HG03175 (cell line): ENCODE measurements around the gene PROCA1.

Source experiments
- ATAC-seq: cut with Tn5 transposase; IDR thresholded peaks from one replicate; pipeline ENCODE4 v1.9.1; 2021; ENCODE audit warnings: mild to moderate bottlenecking, moderate library complexity; ENCODE audit not compliant: unreplicated experiment

PROCA1 gene

DNA sequence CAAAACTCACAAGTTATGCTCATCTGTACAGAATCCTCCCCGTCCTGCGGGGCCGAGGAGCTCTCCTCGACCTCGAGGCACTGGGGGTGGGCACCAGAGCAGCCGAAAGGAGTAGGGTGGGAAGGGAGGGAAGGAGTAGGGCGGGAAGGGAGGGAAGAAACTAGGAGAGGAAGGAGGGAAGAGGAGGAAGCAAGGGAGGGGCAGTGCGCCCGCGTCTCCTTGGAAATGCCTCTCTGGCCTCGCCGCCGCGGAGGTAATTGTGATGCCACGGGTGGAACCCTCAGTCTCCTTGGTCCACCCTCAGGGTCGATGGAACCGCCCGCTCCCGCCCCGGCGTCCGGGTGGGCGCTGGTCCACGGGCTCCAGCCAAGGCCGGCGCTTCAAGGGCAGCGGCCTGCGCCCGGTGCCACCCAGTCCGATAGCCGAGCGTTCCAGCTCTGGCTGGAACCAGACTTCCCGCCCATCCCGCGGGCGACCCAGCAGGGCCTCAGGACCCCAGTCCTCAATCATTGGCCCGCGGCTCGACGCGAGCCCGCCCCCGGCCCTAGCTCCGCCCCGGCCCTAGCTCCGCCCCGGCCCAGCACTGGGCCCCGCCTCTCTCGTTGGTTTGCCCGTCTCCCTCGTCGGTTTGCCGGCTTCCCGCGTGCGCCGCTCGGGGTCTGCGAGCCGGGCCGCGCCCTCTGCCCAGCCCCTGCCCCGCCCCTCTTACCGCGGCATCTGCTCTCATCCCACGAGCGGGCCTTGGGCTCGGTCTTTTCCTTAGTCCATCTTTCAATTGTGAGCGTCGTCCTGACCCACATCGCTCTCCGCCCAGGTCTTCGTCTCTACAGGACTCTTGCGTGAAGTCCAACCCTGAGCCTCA is 596 bp downstream of the PROCA1 start:
- peak; percentile 70 for ATAC-seq

DNA sequence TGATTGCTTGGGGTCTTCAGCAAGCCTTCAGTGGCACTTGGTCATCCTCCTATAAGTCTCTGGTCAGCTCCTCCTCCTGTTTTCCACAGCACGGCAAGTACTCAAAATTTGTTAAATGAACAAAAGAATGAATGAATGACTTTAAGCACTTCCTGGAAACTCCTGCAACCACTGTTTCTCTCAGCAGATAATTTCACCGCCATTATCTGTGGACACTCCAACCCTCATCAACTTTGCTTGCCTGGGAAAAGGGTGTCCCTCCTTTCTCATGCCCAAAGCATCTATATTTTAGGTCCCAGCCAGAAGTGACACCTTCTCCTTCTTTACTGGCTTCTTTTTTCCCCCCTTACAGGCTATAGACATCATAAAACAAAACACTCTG is 4.4 kb downstream of the PROCA1 start:
- ATAC-seq: no peak

DNA sequence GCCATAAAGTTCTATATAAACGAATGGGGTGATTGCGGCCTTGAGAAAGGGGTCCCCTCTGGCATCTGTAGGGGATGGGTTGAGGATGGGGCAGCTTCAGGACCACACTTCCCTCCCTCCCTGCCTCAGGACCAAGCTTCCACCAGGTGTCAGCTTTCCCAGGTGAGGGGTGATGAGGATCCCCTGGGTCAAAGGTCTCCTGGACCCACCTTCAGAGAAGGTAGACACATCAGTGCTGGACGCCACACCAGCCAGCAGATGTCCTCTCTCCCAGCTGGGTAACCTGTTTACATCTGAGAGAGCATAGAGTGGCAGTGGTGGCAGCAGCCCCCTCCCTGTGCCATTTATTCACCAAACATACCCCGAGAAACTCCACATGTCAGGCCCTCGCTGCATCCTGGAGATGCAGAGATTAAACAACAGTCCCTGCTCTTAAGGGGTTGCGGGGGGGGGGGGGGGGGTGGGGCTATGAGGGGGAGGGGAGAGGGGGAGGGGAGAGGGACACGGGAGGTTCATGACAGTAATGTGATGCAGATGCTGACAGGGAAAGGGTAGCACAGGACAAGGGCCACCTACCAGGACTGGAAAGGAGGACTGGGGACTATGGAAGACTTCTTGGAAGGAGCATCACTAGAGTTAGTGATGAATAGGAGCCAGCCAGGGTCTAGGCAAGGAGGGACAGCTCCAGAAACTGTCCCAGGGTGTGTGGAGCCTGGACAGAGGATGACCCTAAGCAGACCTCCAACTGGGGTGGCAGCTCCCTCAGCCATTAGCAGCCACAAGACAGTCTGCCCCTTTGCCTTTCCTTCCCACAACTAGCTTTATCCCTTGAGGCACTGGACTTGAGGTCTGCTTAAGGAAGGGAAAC is 5.0 kb downstream of the PROCA1 start:
- no peak for ATAC-seq

DNA sequence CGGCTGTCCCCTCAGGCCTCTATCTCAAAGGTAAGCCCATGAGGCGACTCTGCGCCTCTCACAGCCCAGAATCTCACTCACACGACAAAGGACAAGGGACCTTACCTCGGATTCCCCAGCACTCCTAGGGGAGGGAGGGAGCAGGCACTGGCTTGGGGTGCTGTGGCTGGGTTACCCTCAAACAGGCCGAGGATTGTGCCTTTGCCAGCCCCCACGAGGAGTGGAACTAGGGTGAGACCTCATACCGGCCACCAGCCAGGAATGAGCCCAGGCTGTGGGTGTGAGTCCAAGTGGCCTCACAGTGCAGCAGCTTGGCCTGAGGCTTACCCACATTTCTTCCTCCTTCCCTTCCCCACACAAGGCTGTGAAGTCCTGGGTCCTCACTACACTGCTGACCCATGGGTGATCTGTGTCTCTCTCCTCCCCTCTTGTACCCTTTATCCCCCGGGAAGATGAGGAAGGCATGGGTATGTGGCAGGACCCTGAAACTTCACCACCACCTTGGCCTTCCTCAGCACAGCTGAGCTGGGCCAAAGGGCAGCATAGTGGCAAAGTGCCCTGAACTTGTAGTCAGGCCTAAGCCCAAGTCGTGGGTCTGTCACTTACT is 5.9 kb downstream of the PROCA1 start:
- no peak for ATAC-seq

DNA sequence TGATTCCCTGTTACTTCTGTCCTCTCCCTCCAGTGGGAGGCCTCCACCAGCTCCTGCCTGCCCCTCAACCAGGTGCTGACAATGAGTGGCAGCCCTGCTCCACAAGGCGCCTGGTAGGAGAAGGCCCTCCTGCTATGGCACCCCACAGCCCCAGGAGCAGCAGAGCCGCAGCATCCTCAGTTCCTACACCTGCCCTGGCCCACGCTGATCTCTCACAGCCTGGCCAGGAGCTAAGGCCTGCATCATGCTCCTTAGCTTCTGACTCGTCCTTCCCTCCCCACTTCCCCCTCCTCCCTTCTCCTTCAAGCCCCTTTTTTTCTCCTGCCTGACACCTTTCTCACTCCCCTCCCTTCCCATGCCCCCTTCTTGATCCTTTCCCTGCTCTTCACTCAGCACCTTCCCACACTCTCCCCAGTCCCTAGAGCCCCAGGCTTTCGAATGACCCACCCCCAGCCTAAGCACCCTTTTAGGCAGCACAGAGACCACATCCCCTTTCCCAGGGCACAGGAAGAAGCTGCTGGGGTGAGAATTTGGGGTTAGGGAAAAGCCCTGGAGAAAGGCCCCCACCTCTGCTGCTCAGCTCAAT is 6.5 kb downstream of the PROCA1 start:
- ATAC-seq: no peak

DNA sequence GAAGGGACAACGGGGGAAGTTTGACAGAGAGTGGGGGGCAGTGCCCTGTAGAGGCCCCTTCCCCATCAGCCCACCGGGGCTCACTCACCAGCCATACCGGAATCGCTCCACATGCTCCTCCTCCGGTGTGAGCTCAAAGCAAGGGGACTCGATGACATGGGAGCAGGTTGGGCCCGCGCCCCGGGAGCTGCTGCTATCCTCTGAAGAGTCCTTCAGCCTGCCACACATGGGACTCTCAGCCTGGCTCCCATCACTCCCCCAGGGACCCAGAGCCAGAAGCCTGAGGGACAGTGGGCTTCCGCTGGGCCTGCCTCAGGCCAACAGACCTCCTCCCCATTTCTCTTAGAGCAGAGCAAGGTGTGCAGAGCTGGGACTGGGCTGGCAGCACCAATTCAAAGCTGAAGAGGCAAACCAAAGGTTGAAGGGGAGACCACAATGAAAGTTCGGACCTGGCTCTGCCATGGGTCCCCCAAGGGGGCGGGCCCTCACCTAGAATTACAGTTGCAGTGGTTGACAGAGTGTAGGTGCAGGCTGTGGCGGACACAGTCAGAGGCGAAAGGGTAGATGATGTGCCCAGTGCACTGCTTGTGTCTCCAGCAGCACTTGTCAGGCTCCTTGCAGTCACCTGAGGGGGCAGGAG is 7.3 kb downstream of the PROCA1 start:
- ATAC-seq: no peak

DNA sequence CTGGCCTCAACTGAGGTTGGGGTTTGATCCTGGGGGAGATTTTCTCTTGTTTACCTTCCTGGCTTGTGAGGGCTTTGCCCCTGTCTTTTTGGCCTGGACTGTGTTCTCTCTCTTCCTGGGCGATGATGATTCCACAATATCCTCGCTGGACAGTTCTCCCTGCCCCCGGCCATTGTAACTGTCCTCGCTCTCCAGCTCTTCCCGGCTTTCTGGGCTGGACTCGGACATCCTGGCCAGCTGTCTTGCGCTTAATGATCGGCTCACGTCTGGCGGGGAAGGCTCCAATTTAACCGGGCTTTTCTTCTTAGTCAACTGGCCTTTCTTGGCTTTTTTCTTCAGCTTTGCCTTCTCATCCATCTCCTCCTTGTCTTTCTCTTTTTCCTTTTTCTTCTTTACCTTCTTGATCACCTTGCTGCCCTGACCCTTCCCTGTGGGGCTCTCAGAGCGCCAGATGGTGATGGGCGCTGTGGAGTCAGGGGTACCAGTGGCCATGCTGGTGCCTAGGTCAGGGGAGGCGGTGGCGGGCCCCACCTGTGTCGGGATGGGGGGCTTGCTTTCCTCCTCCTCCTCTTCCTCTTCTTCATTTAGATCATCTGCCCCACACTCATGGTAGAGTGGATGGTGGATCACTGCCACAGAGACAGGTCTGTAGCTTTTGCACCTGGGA is 8.0 kb downstream of the PROCA1 start:
- no peak for ATAC-seq

DNA sequence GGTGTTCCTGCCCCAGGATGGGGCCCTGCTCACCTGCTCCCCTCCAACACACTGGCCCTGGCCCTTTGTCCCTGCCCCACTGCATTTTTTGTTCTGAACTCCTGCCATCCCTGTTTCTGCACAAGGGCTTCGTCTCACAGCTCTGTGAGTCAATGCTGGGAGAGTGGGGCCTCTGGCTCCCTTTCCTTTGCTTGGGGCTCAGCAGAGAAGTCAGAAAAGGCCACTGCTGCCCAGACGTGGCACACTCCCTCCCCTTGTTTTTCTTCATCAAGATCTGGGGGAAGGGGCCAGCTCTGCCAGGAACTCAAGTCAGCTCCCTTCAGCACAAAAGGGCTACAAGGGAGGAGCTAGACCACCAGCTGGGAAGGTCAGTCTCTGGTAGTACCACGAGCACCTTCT is 8.9 kb downstream of the PROCA1 start:
- ATAC-seq: no peak

DNA sequence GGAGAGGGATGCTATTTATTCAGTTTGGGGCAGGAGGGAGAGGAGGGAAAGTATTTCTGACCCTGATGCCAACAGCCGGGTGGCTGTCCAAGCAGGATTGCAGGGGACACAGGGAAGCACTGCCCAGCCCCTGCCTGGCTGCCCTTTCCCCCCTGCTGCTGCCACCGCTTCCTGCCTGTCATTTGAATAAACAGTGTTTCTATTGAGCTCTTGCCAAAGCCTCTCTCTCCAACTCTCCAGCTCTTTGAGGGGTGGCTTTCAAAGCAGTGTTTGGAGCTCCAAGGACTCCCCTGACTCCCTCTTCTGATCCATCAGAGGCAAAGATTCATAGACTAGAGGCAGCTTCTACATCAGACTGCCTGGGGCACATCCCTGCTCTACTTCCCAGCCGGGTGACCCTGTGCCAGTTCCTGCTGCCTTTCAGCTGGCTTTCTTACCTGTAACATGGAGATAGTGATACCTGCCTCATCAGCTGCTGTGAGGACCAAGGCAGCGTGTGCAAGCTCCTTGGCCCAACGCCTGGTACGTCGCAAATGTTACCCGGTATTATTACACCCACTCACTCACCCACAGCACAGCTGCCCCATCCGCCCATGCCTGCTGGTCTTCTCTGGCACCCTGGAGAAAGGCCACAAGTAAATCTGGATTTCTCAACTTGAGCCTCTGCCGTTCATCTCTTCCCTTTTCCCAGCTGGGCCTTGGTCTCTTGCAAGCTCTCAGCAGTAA is 9.5 kb downstream of the PROCA1 start:
- ATAC-seq: no peak

DNA sequence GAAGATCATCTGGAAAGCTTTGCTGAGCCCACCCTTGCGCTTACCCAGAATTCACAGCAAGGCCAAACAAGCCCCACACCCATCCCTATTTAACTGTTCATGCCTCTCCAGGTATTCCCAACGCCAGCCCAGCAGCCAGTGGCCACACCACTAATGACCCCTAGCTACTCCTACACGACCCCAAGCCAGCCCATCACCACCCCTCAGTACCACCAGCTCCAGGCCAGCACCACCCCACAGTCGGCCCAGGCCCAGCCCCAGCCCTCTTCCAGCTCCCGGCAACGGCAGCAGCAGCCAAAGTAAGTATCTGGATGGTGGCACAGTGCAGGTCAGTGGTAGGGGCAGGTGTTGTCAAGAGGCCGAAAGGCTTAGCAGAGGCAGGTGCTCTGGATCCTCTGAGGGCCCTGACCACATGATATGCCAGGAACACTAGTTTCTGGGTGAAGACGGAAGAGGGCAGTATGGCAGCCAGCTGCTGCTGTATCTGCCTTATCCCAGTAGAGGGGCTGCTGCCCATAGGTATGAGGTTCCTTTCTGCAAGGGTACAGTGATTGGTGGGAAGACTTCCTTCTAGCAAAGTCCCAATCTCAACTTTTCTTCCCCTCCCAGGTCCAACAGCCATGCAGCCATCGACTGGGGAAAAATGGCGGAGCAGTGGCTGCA is 10.7 kb downstream of the PROCA1 start:
- no peak for ATAC-seq

DNA sequence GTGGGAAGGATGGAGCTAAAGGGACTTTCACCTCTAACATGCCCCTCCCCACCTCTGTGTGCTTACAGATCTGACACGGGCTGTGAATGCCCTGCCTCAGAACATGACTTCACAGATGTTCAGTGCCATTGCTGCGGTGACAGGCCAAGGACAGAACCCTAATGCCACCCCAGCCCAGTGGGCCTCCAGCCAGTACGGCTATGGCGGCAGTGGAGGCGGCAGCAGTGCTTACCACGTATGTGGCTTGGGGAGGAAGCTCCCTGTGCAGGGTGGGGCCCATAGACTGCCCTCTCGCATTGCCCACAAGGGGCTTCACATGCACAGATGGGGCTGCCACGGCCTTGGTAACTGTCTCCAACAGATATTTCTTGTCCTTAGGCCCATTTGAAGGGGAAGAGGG is 11.4 kb downstream of the PROCA1 start:
- ATAC-seq: no peak

DNA sequence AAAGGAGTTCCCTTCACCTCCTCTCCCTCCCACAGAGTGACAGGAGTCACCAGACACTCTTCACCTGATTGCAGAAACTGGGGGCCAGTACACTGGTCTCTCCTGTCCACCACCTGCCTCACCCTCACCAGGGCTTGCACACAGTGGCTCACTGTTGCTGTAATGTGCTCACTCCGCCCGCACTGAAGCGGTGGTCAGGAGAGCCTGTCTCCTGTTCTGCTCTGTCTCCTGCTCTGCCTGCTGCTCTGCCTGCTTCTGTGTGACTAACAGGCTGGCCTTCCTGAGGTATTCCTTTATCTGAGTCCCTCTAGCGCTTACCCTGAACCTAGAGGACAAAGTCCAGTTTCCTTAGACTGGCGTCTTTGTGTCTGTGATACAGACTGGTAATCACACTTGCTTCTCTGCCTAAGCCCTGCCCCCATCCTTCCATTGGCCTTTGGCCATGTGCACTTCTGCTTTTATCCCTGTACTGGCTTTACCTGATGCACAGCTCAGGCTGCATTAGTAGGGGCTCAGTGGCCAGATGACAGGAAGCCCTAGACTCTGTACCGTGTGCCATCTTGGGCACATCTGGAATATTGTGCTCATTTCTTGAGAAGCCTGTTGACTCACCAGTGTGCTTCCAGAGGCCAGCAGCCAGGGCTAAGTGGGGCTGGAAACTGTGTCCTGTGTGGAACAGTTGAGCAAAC is 13.3 kb downstream of the PROCA1 start:
- ATAC-seq: no peak

DNA sequence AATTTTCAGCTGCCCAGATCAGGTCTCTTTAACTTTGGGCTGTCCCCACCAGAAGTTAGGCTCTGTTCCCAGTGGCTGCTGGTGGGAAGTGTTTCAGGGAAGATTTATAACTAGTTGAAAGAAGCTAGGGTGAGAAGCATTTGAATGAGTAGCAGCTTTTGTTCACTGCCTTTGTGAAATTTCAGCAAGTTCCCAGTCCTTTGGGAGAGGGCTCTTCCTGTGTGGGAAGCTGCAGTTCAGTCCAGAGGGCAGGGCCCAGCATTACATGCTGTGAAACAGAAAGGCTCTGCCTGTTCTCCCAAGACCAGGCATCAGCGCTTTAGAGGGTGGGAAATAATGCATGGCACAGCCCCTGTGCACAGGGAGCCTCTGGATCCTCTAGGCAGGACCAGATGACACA is 17.8 kb downstream of the PROCA1 start:
- ATAC-seq: no peak

DNA sequence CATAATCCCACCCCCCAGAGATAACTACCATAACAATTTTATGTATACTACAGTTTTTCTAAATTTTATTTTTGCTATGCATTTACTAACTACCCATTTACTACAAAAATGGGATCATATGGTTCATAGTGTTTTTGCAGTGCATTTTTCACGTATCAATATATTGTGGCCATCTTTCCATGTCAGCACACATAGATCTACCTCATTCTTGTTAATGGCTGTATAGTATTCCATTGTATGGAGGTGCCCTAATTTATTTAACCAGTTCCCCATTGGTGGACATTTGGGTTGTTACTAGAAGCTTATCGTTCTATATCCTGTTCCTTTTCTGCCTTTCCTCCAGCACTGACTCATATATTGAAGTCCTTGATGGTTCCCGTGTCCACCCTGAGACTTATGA is 22.7 kb downstream of the PROCA1 start:
- ATAC-seq: no peak

DNA sequence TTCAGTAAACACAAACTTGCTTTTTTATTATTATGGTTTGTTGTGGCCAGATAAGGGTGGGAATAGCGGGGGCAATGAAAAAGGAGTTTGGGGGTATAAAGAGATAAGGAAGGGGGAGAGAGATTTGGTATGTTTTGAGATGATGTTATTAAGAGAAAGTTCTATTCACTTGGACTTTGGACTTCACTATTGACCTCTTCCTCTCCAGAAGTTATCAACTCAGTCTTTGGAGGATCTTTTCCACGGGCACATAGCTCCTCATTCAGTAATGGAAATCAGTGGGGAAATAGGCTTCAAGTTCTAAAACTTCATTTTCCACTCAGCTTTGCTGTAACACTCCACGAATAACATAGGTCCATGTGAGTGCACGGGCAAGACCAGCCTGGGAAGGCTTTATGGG is 23.2 kb downstream of the PROCA1 start:
- no peak for ATAC-seq

DNA sequence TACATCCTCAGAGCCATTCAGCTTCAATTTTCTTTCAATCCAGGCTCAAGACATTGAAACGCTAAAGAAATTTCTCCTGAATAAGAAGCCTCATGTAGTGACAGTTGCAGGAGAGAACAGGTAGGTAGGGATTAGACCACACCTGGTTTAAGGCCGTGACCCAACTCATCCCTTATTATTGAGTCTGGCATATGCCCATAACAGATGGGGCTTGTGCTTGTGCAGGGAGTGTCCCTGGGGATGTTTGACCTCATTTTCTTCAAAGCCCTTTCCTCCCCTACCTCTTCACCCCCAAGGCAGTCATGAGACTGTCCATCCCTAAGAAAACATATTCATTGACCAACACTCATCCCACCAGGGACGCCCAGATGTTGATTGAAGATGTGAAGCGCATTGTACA is 25.4 kb downstream of the PROCA1 start:
- no peak for ATAC-seq

DNA sequence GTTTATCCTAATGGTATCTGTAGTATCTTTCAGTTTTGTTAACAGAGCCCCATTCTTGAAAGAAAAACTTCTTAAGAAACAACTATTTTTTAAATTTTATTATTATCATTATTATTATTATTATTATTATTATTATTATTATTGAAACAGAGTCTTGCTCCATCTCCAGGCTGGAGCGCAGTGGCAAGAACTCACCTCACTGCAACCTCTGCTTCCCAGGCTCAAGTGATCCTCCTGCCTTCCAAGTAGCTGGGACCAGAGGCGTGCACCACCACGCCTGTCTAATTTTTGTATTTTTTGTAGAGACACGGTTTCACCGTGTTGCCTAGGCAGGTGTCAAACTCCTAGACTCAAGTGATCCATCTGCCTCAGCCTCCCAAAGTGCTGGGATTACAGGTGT is 26.3 kb downstream of the PROCA1 start:
- ATAC-seq: no peak

DNA sequence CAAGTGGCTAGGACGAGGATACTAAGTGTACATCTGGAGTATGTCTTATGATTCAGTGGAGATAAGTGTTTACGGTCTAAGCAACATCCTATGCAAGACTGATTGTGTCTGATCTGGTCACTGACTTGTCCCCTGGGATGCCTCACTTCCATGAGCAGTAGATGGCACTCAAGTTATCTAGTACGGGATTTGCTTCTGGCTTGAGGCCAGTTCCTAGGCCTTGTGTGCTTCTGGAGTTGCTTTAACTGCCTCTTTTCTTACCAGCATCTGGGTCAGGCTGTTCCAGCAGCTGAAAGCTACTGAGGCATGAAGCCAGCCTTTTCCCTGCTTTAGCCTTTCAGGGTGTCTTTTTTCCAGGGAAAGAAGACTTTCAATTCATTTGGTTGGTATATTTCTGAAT is 26.7 kb downstream of the PROCA1 start:
- ATAC-seq: no peak

DNA sequence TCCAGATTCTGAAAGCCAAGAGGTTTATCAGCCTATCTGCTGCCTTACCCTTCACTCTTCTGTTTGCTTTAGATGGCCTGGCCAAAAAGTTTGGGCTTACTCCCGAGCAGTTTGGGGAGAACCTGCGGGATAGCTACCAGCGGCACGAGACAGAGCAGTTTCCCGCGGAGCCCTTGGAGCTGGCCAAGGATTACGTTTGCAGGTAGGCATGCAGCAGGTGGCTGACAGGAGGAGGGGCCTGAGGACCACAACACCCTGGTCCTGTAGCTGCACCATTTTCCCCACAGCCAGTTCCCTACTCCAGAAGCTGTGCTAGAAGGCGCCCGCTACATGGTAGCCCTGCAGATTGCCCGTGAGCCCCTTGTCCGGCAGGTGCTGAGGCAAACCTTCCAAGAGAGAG is 29.0 kb downstream of the PROCA1 start:
- ATAC-seq: no peak
